ENCODE data around the gene ITGA2B. TPM values are rescaled to one million over a fixed set of nuclear protein-coding genes. Genes with fewer than 3 reads are reported as not detected.
"Not testable (repeated sequence)": the region's sequence is repeated elsewhere in the genome, so short reads cannot be mapped to it uniquely, and the experiment has no call there.

The ITGA2B gene
- total RNA-seq, 1 donor from 2014 or later = 1.1 TPM

GRCh38 chr17:44334315-44334714, 55.1 kb downstream of the ITGA2B start:
- ATAC-seq = no peak
- DNase-seq (ENCODE audit: low spot score) = no peak

DNA sequence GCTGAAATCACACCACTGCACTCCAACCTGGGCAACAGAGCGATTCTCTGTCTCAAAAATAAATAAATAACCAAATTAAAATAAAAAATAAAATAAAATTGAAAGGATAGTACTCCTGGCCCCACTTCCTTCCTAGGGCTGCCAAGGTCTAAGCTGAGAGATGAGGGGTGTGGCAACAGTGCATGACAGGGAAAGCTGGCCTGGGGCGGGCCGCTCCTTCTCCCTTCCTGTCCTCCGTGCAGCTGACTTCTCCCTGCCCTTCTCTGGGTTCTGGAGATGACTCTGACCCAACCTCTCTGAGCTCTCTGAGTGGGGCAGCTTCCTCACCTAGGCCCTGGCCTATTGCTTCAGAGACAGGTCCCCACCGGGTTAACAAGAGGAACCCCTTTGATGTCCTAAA, 56.1 kb downstream of the ITGA2B start:
- DNase-seq (ENCODE audit: low spot score) = no peak

GRCh38 chr17:44331249-44331760, 58.1 kb downstream of the ITGA2B start:
- ATAC-seq (peak; percentile 67), DNase-seq (ENCODE audit: low spot score) (peak; percentile 68)

More for the DNA sequence above, 56.1 kb downstream of the ITGA2B start:
- ATAC-seq = peak; percentile 52

GRCh38 chr17:44330263-44330662, 59.2 kb downstream of the ITGA2B start:
- not testable (repeated sequence) for DNase-seq (ENCODE audit: low spot score); ATAC-seq

GRCh38 chr17:44329516-44329915, 59.9 kb downstream of the ITGA2B start:
- not testable (repeated sequence) for ATAC-seq; DNase-seq (ENCODE audit: low spot score)

- ATAC-seq (no peak), DNase-seq (ENCODE audit: low spot score) (no peak)
Measured at GRCh38 chr17:44327715-44328449, 61.6 kb downstream of the ITGA2B start.

GRCh38 chr17:44326861-44327444, 62.5 kb downstream of the ITGA2B start:
- DNase-seq (ENCODE audit: low spot score) (peak; percentile 98), ATAC-seq (peak; percentile 77)

GRCh38 chr17:44324571-44325275, 64.7 kb downstream of the ITGA2B start, which contains the start of gene SLC25A39:
TSS of gene SLC25A39 (minus strand) at chr17:44324823. CDS start at chr17:44323562, 1,261 bp downstream.
- peak; percentile 97 for DNase-seq (ENCODE audit: low spot score)
- ATAC-seq = peak; percentile 90

DNA sequence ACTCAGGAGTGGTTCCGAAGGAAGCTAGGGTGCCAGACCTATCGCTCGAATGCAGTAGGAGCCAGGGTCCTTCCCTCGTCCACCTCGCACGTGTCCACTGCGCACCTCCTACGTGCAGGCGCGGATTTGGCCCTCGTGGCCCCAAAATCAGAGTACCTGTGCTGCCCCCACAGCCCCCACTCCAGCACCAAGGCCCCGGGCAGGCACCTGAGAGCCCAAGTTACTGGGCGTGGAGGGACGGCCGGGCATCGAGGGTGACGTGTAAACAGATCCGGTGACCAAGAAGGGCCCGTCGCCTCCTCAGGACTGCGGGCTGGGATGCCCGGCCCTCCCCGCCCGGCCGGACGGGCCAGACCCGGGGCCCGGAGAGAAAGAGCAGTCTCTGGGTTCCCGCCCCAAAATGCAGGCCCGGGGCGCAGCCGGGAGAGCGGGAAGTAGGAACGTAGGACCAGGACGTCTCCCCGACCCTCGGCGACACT, 65.3 kb downstream of the ITGA2B start:
- DNase-seq (ENCODE audit: low spot score) (no peak), ATAC-seq (peak; percentile 5)

GRCh38 chr17:44323359-44324091, 65.9 kb downstream of the ITGA2B start:
- DNase-seq (ENCODE audit: low spot score) (no peak), ATAC-seq (no peak)

DNA sequence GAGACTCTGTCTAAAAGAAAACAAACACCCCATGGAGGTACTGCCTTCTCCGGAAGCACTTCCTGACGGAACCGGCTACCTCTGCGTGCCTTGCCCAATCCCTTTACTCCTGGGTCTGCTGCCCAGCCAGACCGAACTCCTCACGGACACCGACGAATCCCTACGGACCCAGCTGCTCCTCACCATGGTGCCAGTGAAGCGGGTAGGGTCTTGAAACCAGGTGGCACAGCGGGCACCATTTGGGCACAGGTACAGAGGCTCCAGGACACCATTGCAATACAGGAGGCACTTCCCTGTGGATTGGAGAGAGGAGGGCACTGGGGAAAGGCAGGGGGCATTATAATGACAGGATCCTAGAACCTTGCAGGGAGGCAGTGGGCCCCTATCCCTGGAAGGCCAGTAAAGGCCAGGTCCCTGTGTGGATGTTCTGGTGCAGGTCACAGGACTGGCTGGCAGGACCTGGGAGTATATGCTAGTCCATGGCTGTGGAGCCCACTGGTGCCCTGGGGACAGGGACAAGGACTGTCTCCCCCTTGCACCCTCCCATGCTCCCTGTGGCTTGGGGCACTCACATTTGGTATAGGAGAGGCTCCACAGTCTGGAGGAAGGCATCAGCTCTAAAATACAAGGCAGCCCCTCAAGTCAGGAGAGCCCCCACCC, 67.1 kb downstream of the ITGA2B start:
- no peak for DNase-seq (ENCODE audit: low spot score)
- ATAC-seq = no peak

Other genes starting within 250 kb of the ITGA2B start
- gene HROB, start 247.7 kb downstream of the ITGA2B start, total RNA-seq = 0.38 TPM
- gene ASB16, start 218.9 kb downstream of the ITGA2B start, total RNA-seq = not detected
- gene TMUB2, start 202.7 kb downstream of the ITGA2B start, total RNA-seq = 14.3 TPM
- gene ATXN7L3, start 189.8 kb downstream of the ITGA2B start, total RNA-seq = 26.6 TPM
- 34.3 TPM for gene UBTF, start 170.0 kb downstream of the ITGA2B start, total RNA-seq
- gene SLC4A1, start 121.5 kb downstream of the ITGA2B start, total RNA-seq = 1.8 TPM
- not detected for gene RUNDC3A, start 81.0 kb downstream of the ITGA2B start, total RNA-seq
- 78.6 TPM for gene SLC25A39, start 64.8 kb downstream of the ITGA2B start, total RNA-seq
- 111 TPM for gene GRN, start 44.3 kb downstream of the ITGA2B start, total RNA-seq
- 0.20 TPM for gene FAM171A2, start 25.8 kb downstream of the ITGA2B start, total RNA-seq
- 11.0 TPM for gene GPATCH8, start 113.8 kb upstream of the ITGA2B start, total RNA-seq
- 0.18 TPM for gene FZD2, start 167.8 kb upstream of the ITGA2B start, total RNA-seq